PC-3 (cell line): ENCODE measurements around the gene GRIN2A. TPM values are rescaled to one million over a fixed set of nuclear protein-coding genes. Genes with fewer than 3 reads are reported as not detected.
A peak's percentile ranks its signal among the peaks of the same experiment; 100 is the strongest.

Experiments
- ATAC-seq: fragments of 200-7000 bp; cut with Tn5 transposase; 2 replicates; pipeline ENCODE4 v1.9.1; 2020; ENCODE audit warnings: mild to moderate bottlenecking, moderate library complexity
- BruUV-seq: library from RNA; stranded (reverse); fragments of 400-500 nt; replicated peaks from 2 replicates; lab custom pipeline; 2021; lab: Mats Ljungman, UMichigan
- CTCF ChIA-PET: fragments of 300-600 bp; sonication (Branson Sonifier 250); formaldehyde crosslinking; loops from one replicate; lab custom pipeline; 2022; ENCODE audit warnings: antibody characterized with exemption; lab: Charles Lee
- POLR2A ChIA-PET: fragments of 300-600 bp; sonication (Branson Sonifier 250); formaldehyde crosslinking; loops from one replicate; lab custom pipeline; 2022; ENCODE audit warnings: antibody characterized with exemption; ENCODE audit not compliant: unreplicated experiment; lab: Charles Lee
- DNase-seq: peaks from one replicate; pipeline ENCODE4 v3.0.0-alpha.2; 2015
- H2AFZ ChIP-seq: fragments of 300-600 bp; sonication (generic); 2 replicates; pipeline ENCODE4 v1.6.0; 2016; ENCODE audit warnings: antibody characterized with exemption, low read length
- H3F3A ChIP-seq: fragments of 300-600 bp; sonication (generic); one replicate; pipeline ENCODE4 v1.6.0; 2017; ENCODE audit warnings: antibody characterized with exemption, low read length, control low read depth, mild to moderate bottlenecking; ENCODE audit not compliant: unreplicated experiment
- H3K27ac ChIP-seq: fragments of 300-600 bp; sonication (generic); 2 replicates; pipeline ENCODE4 v1.5.1; 2016; ENCODE audit warnings: mild to moderate bottlenecking, low read length
- H3K27me3 ChIP-seq: fragments of 300-600 bp; sonication (generic); 2 replicates; pipeline ENCODE4 v1.6.1; 2016; ENCODE audit warnings: low read length, mixed read lengths
- H3K36me3 ChIP-seq: fragments of 300-600 bp; sonication (generic); 2 replicates; pipeline ENCODE4 v1.6.1; 2016; ENCODE audit warnings: low read depth, mixed run types, low read length, mixed read lengths
- H3K4me1 ChIP-seq: fragments of 300-600 bp; sonication (generic); 2 replicates; pipeline ENCODE4 v1.5.1; 2016; ENCODE audit warnings: low read length; ENCODE audit not compliant: insufficient read depth
- H3K4me2 ChIP-seq: fragments of 300-600 bp; sonication (generic); 2 replicates; pipeline ENCODE4 v1.6.0; 2016; ENCODE audit warnings: low read length
- H3K4me3 ChIP-seq: fragments of 300-600 bp; sonication (generic); 2 replicates; pipeline ENCODE4 v1.5.1; 2016; ENCODE audit warnings: mild to moderate bottlenecking, low read length, mixed read lengths
- H3K79me2 ChIP-seq: fragments of 300-600 bp; sonication (generic); 2 replicates; pipeline ENCODE4 v1.6.1; 2017; ENCODE audit warnings: low read length, mixed read lengths
- H3K9ac ChIP-seq: fragments of 300-600 bp; sonication (generic); 2 replicates; pipeline ENCODE4 v1.6.0; 2016; ENCODE audit warnings: mild to moderate bottlenecking, low read length
- H3K9me2 ChIP-seq: fragments of 300-600 bp; sonication (generic); replicated peaks from 2 replicates; pipeline ENCODE4 v1.6.1; 2016; ENCODE audit warnings: mixed run types, low read length, mixed read lengths
- H3K9me3 ChIP-seq: fragments of 300-600 bp; sonication (generic); 2 replicates; pipeline ENCODE4 v1.6.1; 2016; ENCODE audit warnings: low read length, mixed read lengths
- H4K20me1 ChIP-seq: fragments of 300-600 bp; sonication (generic); 2 replicates; pipeline ENCODE4 v1.6.1; 2016; ENCODE audit warnings: low read length, mixed read lengths
- CTCF ChIP-seq: fragments of 300-600 bp; sonication (generic); conservative IDR thresholded peaks from 2 replicates; pipeline ENCODE4 v1.5.1; 2017; ENCODE audit warnings: antibody characterized with exemption, low read depth, mild to moderate bottlenecking, low read length
- EZH2 ChIP-seq: fragments of 300-600 bp; sonication (generic); IDR thresholded peaks from one replicate; pipeline ENCODE4 v1.6.1; 2017; ENCODE audit warnings: antibody characterized with exemption, mild to moderate bottlenecking, low read length; ENCODE audit not compliant: unreplicated experiment
- EZH2phosphoT487 ChIP-seq: fragments of 300-600 bp; sonication (generic); IDR thresholded peaks from 2 replicates; pipeline ENCODE4 v1.6.1; 2018; ENCODE audit warnings: mild to moderate bottlenecking, antibody characterized with exemption, low read length, borderline replicate concordance
- intact Hi-C: fragments of 100-400 bp; cut with micrococcal nuclease; formaldehyde crosslinking; loops from 2 replicates; pipeline ENCODE4 v1.9.0; 2023
- total RNA-seq: library from RNA; depleted of rRNA; stranded (reverse); fragments of >200 nt; gene quantifications from 2 replicates; pipeline ENCODE4 v1.2.3, GENCODE V29; 2014

GRIN2A gene
- total RNA-seq, 1 experiment from 2014 or later = 0.04 TPM

GRCh38 chr16:9849697-9850245 is 332.5 kb downstream of the GRIN2A start:
- DNase-seq = no peak
- Histone ChIP-seq H3K27me3 (peaks cover 16% of the 10 kb centered on the region), H3K4me1 (peaks cover 26% of the 10 kb centered on the region), H2AFZ (no peak overlapping the region), H3K9me2 (no peaks in the 10 kb centered on the region), H3K4me3 (no peak overlapping the region), H3K4me2 (no peak overlapping the region), H4K20me1 (no peaks in the 10 kb centered on the region), H3K9me3 (no peaks in the 10 kb centered on the region), H3K27ac (no peak overlapping the region), H3K9ac (no peak overlapping the region), H3K36me3 (no peaks in the 10 kb centered on the region), H3K79me2 (no peaks in the 10 kb centered on the region), H3F3A (no peaks in the 10 kb centered on the region)
- no peak for TF ChIP-seq CTCF
- no peak for TF ChIP-seq EZH2phosphoT487
- TF ChIP-seq EZH2 = no peak
- CTCF ChIA-PET = no interaction called here
- BruUV-seq = no TSS peak
- no peak for ATAC-seq
- POLR2A ChIA-PET = no interaction called here
- intact Hi-C loops = no loop called here

GRCh38 chr16:9847146-9847545 is 335.1 kb downstream of the GRIN2A start:
- DNase-seq (no peak), ATAC-seq (no peak)
- Histone ChIP-seq H4K20me1 (no peaks in the 10 kb centered on the region), H3K4me3 (no peak overlapping the region), H3K27ac (peak overlapping the region; percentile 97), H3K4me1 (peaks cover 32% of the 10 kb centered on the region), H3K4me2 (peak overlapping the region; percentile 69; the same call in 1 of the 2 replicates), H3F3A (no peaks in the 10 kb centered on the region), H3K79me2 (no peaks in the 10 kb centered on the region), H3K9me2 (no peaks in the 10 kb centered on the region), H2AFZ (peak overlapping the region; percentile 52; the same call in 1 of the 2 replicates), H3K9me3 (no peaks in the 10 kb centered on the region), H3K9ac (peak overlapping the region; percentile 32), H3K27me3 (peaks cover 16% of the 10 kb centered on the region), H3K36me3 (no peaks in the 10 kb centered on the region)
- CTCF ChIA-PET = no interaction called here
- TF ChIP-seq CTCF = no peak
- TF ChIP-seq EZH2 = no peak
- no peak for TF ChIP-seq EZH2phosphoT487
- POLR2A ChIA-PET = no interaction called here
- BruUV-seq = no TSS peak
- intact Hi-C loops = no loop called here

- no TSS peak for BruUV-seq
- DNase-seq (peak; percentile 58), ATAC-seq (peak; percentile 53)
- peak overlapping the region; percentile 69 for H3K4me2 ChIP-seq
- H3K79me2 ChIP-seq = no peaks in the 10 kb centered on the region
- H2AFZ ChIP-seq = peak overlapping the region; percentile 52; the same call in 1 of the 2 replicates
- H3K9me3 ChIP-seq = no peaks in the 10 kb centered on the region
- ChIA-PET CTCF (no interaction called here), POLR2A (no interaction called here)
- no peak overlapping the region; the same call in 1 of the 2 replicates for H3K4me3 ChIP-seq
- H4K20me1 ChIP-seq = no peaks in the 10 kb centered on the region
- peak overlapping the region; percentile 97 for H3K27ac ChIP-seq
- peaks cover 32% of the 10 kb centered on the region for H3K4me1 ChIP-seq
- H3K9ac ChIP-seq = peak overlapping the region; percentile 67
- intact Hi-C loops = no loop called here
- H3K27me3 ChIP-seq = peaks cover 16% of the 10 kb centered on the region
- no peaks in the 10 kb centered on the region for H3K9me2 ChIP-seq
- H3K36me3 ChIP-seq = no peaks in the 10 kb centered on the region
- no peak for TF ChIP-seq EZH2
- TF ChIP-seq EZH2phosphoT487 = no peak
- no peak for TF ChIP-seq CTCF
- no peaks in the 10 kb centered on the region for H3F3A ChIP-seq
Measured at GRCh38 chr16:9846362-9847099, 335.7 kb downstream of the GRIN2A start.
